Hepatocyte (in vitro differentiated cells): ENCODE data around the gene CRX. TPM values are rescaled to one million over a fixed set of nuclear protein-coding genes. Genes with fewer than 3 reads are reported as not detected.

Source experiments
- DNase-seq: peaks from one replicate; pipeline ENCODE4 v3.0.0-alpha.2; 2016; ENCODE audit warnings: low spot score
- H2AFZ ChIP-seq: fragments of 200-600 bp; sonication (generic); 2 replicates; pipeline ENCODE4 v1.6.0; 2016; ENCODE audit warnings: antibody characterized with exemption, mild to moderate bottlenecking
- H3K27ac ChIP-seq: fragments of 200-600 bp; sonication (generic); 2 replicates; pipeline ENCODE4 v1.5.1; 2016; ENCODE audit warnings: mild to moderate bottlenecking
- H3K27me3 ChIP-seq: fragments of 200-600 bp; sonication (generic); 2 replicates; pipeline ENCODE4 v1.6.1; 2016
- H3K36me3 ChIP-seq: fragments of 200-600 bp; sonication (generic); replicated peaks from 2 replicates; pipeline ENCODE4 v1.5.1; 2016; ENCODE audit warnings: low read depth; ENCODE audit not compliant: insufficient read depth
- H3K4me1 ChIP-seq: fragments of 200-600 bp; sonication (generic); 2 replicates; pipeline ENCODE4 v1.5.1; 2016; ENCODE audit warnings: mild to moderate bottlenecking, moderate library complexity; ENCODE audit not compliant: insufficient read depth
- H3K4me2 ChIP-seq: fragments of 200-600 bp; sonication (generic); 2 replicates; pipeline ENCODE4 v1.6.0; 2016
- H3K4me3 ChIP-seq: fragments of 200-600 bp; sonication (generic); 2 replicates; pipeline ENCODE4 v1.5.1; 2016; ENCODE audit warnings: mild to moderate bottlenecking
- H3K79me2 ChIP-seq: fragments of 200-600 bp; sonication (generic); 2 replicates; pipeline ENCODE4 v1.6.0; 2017; ENCODE audit warnings: mild to moderate bottlenecking
- H3K9me2 ChIP-seq: fragments of 200-600 bp; sonication (generic); replicated peaks from 2 replicates; pipeline ENCODE4 v1.6.0; 2017; ENCODE audit warnings: mild to moderate bottlenecking; ENCODE audit not compliant: insufficient read depth
- H3K9me3 ChIP-seq: fragments of 200-600 bp; sonication (generic); 2 replicates; pipeline ENCODE4 v1.5.1; 2016; ENCODE audit warnings: low read depth, mild to moderate bottlenecking
- H4K20me1 ChIP-seq: fragments of 200-600 bp; sonication (generic); 2 replicates; pipeline ENCODE4 v1.6.0; 2016; ENCODE audit warnings: mild to moderate bottlenecking; ENCODE audit not compliant: insufficient read depth, poor library complexity, severe bottlenecking
- EZH2 ChIP-seq: fragments of 200-600 bp; sonication (generic); IDR thresholded peaks from 2 replicates; pipeline ENCODE4 v1.6.1; 2016; ENCODE audit warnings: antibody characterized with exemption, mild to moderate bottlenecking, borderline replicate concordance
- EZH2phosphoT487 ChIP-seq: fragments of 200-600 bp; sonication (generic); IDR thresholded peaks from one replicate; pipeline ENCODE4 v1.6.1; 2018; ENCODE audit warnings: antibody characterized with exemption, mild to moderate bottlenecking, low read depth, moderate library complexity; ENCODE audit not compliant: unreplicated experiment, severe bottlenecking
- WGBS: methylation state at CpG from one replicate; pipeline ENCODE4 v1.1.6; 2016; ENCODE audit warnings: low lambda C conversion rate; ENCODE audit errors: missing lambda C conversion rate; 5-methylcytosine and 5-hydroxymethylcytosine counted together
- polyA plus RNA-seq: library from polyadenylated mRNA; unstranded; fragments of >200 nt; fragmentation: Nextera tagmentation; extraction: Ambion mirVana; gene quantifications from 2 replicates; pipeline ENCODE4 v1.2.1, GENCODE V29; 2016
- total RNA-seq: library from RNA; depleted of rRNA; stranded (reverse); fragments of >200 nt; gene quantifications from 2 replicates; pipeline ENCODE4 v1.2.3, GENCODE V29; 2014
- TF ChIP-seq, protein P1 (sequence below): fragments of 200-600 bp; sonication (generic); IDR thresholded peaks from 2 replicates; pipeline ENCODE4 v1.5.1; 2016; ENCODE audit warnings: antibody characterized with exemption, mild to moderate bottlenecking; ENCODE audit not compliant: poor library complexity

The CRX gene
- total and polyA plus RNA-seq, 2 experiments from 2014 or later: 0.15 TPM; not detected in 1

DNA sequence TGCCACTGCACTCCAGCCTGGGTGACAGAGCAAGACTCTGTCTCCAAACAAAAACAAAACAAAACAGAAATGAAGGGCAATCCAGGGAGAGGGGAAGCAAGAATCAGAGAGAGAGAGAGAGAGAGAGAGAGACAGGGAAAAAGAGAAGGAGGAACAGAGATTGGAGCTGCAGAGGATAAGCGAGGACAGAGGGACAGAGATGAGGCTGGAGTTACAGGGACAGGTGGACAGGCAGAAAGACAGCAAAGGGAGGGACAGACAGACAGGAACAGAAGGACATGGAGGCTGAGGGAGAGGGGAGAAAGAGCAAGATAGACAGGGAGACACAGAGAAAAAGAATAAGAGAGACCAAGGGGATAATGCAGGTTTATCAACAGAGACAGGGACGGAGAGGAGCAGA lies 1.3 kb upstream of the CRX start:
- 89% methylated on average over 2 of the region's 2 CpGs for WGBS
- Histone ChIP-seq H3K4me2 (no peak overlapping the region), H3K79me2 (no peaks in the 10 kb centered on the region), H4K20me1 (no peaks in the 10 kb centered on the region), H3K4me3 (no peak overlapping the region), H3K27me3 (peaks cover 25% of the 10 kb centered on the region), H3K36me3 (no peaks in the 10 kb centered on the region), H3K27ac (no peak overlapping the region), H3K4me1 (no peaks in the 10 kb centered on the region), H2AFZ (no peak overlapping the region), H3K9me3 (no peaks in the 10 kb centered on the region), H3K9me2 (no peaks in the 10 kb centered on the region)
- no peak for TF ChIP-seq EZH2
- TF ChIP-seq EZH2phosphoT487: no peak
- TF ChIP-seq, protein P1, sequence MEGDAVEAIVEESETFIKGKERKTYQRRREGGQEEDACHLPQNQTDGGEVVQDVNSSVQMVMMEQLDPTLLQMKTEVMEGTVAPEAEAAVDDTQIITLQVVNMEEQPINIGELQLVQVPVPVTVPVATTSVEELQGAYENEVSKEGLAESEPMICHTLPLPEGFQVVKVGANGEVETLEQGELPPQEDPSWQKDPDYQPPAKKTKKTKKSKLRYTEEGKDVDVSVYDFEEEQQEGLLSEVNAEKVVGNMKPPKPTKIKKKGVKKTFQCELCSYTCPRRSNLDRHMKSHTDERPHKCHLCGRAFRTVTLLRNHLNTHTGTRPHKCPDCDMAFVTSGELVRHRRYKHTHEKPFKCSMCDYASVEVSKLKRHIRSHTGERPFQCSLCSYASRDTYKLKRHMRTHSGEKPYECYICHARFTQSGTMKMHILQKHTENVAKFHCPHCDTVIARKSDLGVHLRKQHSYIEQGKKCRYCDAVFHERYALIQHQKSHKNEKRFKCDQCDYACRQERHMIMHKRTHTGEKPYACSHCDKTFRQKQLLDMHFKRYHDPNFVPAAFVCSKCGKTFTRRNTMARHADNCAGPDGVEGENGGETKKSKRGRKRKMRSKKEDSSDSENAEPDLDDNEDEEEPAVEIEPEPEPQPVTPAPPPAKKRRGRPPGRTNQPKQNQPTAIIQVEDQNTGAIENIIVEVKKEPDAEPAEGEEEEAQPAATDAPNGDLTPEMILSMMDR: no peak
- DNase-seq: no peak

DNA sequence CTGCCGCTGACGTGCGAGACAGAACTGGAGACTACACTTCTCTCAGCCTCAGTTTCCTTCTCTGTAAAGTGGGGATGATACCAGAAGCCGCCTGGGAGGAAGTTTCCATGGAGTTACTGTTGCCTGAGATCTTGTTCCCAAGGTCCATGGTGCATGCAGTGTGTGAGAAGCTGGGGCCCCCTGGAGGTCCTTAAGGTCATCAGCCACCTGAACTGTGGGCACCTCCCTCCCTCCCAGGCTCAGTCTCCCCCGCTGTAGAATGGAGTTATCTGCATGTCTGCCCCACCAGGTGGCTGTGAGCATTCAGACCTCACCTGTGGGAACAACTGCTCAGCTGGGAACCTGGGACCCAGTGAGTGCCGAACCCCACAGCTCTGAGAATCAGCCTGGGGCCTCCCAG lies 2.7 kb downstream of the CRX start:
- Histone ChIP-seq H3K4me3 (no peak overlapping the region), H3K27ac (no peak overlapping the region), H3K9me2 (no peaks in the 10 kb centered on the region), H3K79me2 (no peaks in the 10 kb centered on the region), H3K27me3 (peaks cover 23% of the 10 kb centered on the region), H2AFZ (no peak overlapping the region), H3K36me3 (no peaks in the 10 kb centered on the region), H3K9me3 (no peaks in the 10 kb centered on the region), H3K4me1 (no peaks in the 10 kb centered on the region), H4K20me1 (no peaks in the 10 kb centered on the region), H3K4me2 (no peak overlapping the region)
- DNase-seq: no peak
- WGBS: 86% methylated on average over 6 of the region's 6 CpGs
- TF ChIP-seq EZH2phosphoT487 (no peak), EZH2 (no peak)
- TF ChIP-seq, protein P1: no peak

DNA sequence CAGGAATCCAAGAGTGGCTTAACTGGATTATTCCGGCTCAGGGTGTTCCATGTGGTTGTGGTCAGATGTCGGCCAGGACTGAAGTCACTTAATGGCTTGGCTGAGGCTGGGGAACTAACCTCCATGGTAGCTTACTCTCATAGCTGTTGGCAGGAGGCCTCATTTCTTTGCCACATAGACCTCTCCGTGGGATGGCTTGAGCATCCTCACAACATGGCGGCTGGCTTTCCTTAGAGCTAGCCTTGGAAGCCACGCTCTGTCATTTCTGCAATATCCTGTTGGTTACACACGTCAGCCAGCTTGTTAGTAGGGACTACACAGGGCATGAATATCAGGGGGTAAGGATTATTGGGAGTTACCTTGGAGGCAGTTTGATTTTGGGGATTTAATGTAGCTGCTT lies 5.1 kb downstream of the CRX start:
- no peak overlapping the region for H2AFZ ChIP-seq
- DNase-seq: no peak
- no peaks in the 10 kb centered on the region for H4K20me1 ChIP-seq
- H3K9me2 ChIP-seq: no peaks in the 10 kb centered on the region
- H3K4me1 ChIP-seq: no peaks in the 10 kb centered on the region
- no peak overlapping the region for H3K4me3 ChIP-seq
- H3K36me3 ChIP-seq: no peaks in the 10 kb centered on the region
- H3K27me3 ChIP-seq: peaks cover 4% of the 10 kb centered on the region
- WGBS: 96% methylated on average over 6 of the region's 6 CpGs
- no peaks in the 10 kb centered on the region for H3K9me3 ChIP-seq
- no peak overlapping the region for H3K4me2 ChIP-seq
- TF ChIP-seq EZH2: no peak
- TF ChIP-seq, protein P1: no peak
- no peak for TF ChIP-seq EZH2phosphoT487
- H3K27ac ChIP-seq: no peak overlapping the region
- no peaks in the 10 kb centered on the region for H3K79me2 ChIP-seq

DNA sequence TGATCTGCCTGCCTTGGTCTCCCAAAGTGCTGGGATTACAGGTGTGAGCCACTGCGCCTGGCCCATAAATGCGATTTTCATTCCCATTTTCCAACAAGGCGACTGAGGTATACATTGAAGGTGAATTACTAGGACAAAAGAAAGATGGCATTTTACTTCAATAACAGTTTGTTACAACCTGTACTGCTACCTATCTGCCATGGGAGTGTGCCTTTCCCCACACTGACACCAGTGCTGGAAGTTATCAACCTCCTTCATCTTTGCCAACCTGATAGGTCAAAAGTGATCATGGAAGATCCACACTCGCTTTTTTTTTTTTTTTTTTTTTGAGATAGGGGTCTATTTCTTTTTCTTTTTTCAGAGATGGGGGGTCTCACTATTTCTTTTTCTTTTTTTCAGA lies 11.0 kb downstream of the CRX start:
- Histone ChIP-seq H3K9me3 (no peaks in the 10 kb centered on the region), H3K79me2 (no peaks in the 10 kb centered on the region), H3K4me3 (no peak overlapping the region), H3K4me2 (no peak overlapping the region), H3K27ac (no peak overlapping the region), H2AFZ (no peak overlapping the region), H3K9me2 (no peaks in the 10 kb centered on the region), H3K36me3 (no peaks in the 10 kb centered on the region), H3K27me3 (no peaks in the 10 kb centered on the region), H3K4me1 (no peaks in the 10 kb centered on the region), H4K20me1 (no peaks in the 10 kb centered on the region)
- 88% methylated on average over 4 of the region's 4 CpGs for WGBS
- no peak for TF ChIP-seq EZH2phosphoT487
- TF ChIP-seq, protein P1: no peak
- TF ChIP-seq EZH2: no peak
- no peak for DNase-seq
